Left lung (tissue), 10 donors: ENCODE measurements around the gene FIZ1. TPM values are rescaled to one million over a fixed set of nuclear protein-coding genes. Genes with fewer than 3 reads are reported as not detected.

ENCODE experiments used
- ATAC-seq: fragments of 200-7000 bp; cut with Tn5 transposase; one replicate; pipeline ENCODE4 v1.9.1; 2020; ENCODE audit warnings: moderate library complexity
- DNase-seq, 4 donors: peaks; one replicate each; pipeline ENCODE4 v3.0.0-alpha.2; 2013 to 2020
- H3K27ac ChIP-seq, 2 donors: fragments of 200-600 bp; sonication (generic) in 1 of 2; one replicate each; pipeline versions ENCODE4 v1.5.0 to v1.8.0; 2020 to 2021
- H3K27me3 ChIP-seq, 2 donors: fragments of 200-600 bp; sonication (generic) in 1 of 2; one replicate each; pipeline versions ENCODE4 v1.5.0 to v1.8.0; 2020 to 2021
- H3K36me3 ChIP-seq, 2 donors: fragments of 200-600 bp; sonication (generic) in 1 of 2; one replicate each; pipeline versions ENCODE4 v1.5.0 to v1.8.0; 2020 to 2021
- H3K4me1 ChIP-seq, 2 donors: fragments of 200-600 bp; one replicate each; pipeline ENCODE4 v1.8.0; 2021
- H3K4me3 ChIP-seq, 2 donors: fragments of 200-600 bp; sonication (generic) in 1 of 2; one replicate each; pipeline versions ENCODE4 v1.5.0 to v1.8.0; 2020 to 2021; ENCODE audit warnings: mild to moderate bottlenecking in 1 of 2
- H3K9me3 ChIP-seq, 2 donors: fragments of 200-600 bp; sonication (generic) in 1 of 2; one replicate each; pipeline versions ENCODE4 v1.5.0 to v1.8.0; 2020 to 2021
- CTCF ChIP-seq, 2 donors: fragments of 200-600 bp; sonication (generic) in 1 of 2; IDR thresholded peaks; one replicate each; pipeline versions ENCODE4 v1.5.0 to v1.8.0; 2021; ENCODE audit warnings: antibody characterized with exemption in 2 of 2
- intact Hi-C, 2 donors: fragments of 100-400 bp; cut with DNase I; formaldehyde crosslinking; loops; one replicate each; pipeline versions ENCODE4 v1.11.2 to v1.14.2; 2022
- polyA plus RNA-seq, 6 donors: library from polyadenylated mRNA; unstranded; fragments of 120-200 nt; gene quantifications; one replicate each; pipeline ENCODE4 v1.2.1, GENCODE V29; 2013; ENCODE audit not compliant: insufficient read length in 6 of 6
- total RNA-seq, 2 donors: library from RNA; stranded (reverse); fragmentation: NEBNext Ultra II Directional; extraction: Animal tissue kit (Norgen Biotek cat#: 25700); gene quantifications; one replicate each; pipeline ENCODE4 v1.2.1, GENCODE V29; 2021
- donor health status: DM: no; HTN: yes; CAD: no.
- donor health status: DM: no; HTN: no; CAD: no.

The FIZ1 gene
- total and polyA plus RNA-seq, 8 donors, result 11.0 to 22.6 (median 17.6) TPM

GRCh38 chr19:55613930-55614710 lies 14.8 kb upstream of the FIZ1 start:
- Histone ChIP-seq H3K4me1 (peaks cover under 1 to 38% of the 10 kb centered on the region in 2 donors), H3K9me3 (no peaks in the 10 kb centered on the region), H3K4me3 (no peak overlapping the region), H3K36me3 (peaks cover 0 to 64% of the 10 kb centered on the region in 2 donors), H3K27ac (no peak overlapping the region), H3K27me3 (no peaks in the 10 kb centered on the region)
- intact Hi-C loops, result no loop called here
- DNase-seq (no peak), ATAC-seq (no peak)
- no peak for TF ChIP-seq CTCF (IDR thresholded peaks at IDR 0.05)

- ATAC-seq (no peak), DNase-seq (no peak)
- intact Hi-C loops, result no loop called here
- H3K9me3 ChIP-seq, result no peaks in the 10 kb centered on the region
- H3K27ac ChIP-seq, result no peak overlapping the region
- H3K27me3 ChIP-seq, result no peaks in the 10 kb centered on the region
- peaks cover 0 to 38% of the 10 kb centered on the region in 2 donors for H3K4me1 ChIP-seq
- TF ChIP-seq CTCF (IDR thresholded peaks at IDR 0.05), result no peak
- no peak overlapping the region for H3K4me3 ChIP-seq
- H3K36me3 ChIP-seq, result peaks cover 0 to 69% of the 10 kb centered on the region in 2 donors
These were observed 14.1 kb upstream of the FIZ1 start for GRCh38 chr19:55613396-55613795.

GRCh38 chr19:55611983-55612645 lies 12.8 kb upstream of the FIZ1 start:
- intact Hi-C loops, result no loop called here
- TF ChIP-seq CTCF (IDR thresholded peaks at IDR 0.05), result no peak
- no peaks in the 10 kb centered on the region for H3K9me3 ChIP-seq
- no peak overlapping the region for H3K27ac ChIP-seq
- peaks cover 0 to 61% of the 10 kb centered on the region in 2 donors for H3K36me3 ChIP-seq
- H3K4me3 ChIP-seq, result no peak overlapping the region
- no peaks in the 10 kb centered on the region for H3K27me3 ChIP-seq
- H3K4me1 ChIP-seq, result peaks cover 0 to 41% of the 10 kb centered on the region in 2 donors
- DNase-seq (no peak), ATAC-seq (no peak)

- no peak overlapping the region for H3K4me3 ChIP-seq
- H3K27ac ChIP-seq, result no peak overlapping the region
- H3K9me3 ChIP-seq, result no peaks in the 10 kb centered on the region
- H3K27me3 ChIP-seq, result no peaks in the 10 kb centered on the region
- DNase-seq (no peak), ATAC-seq (no peak)
- TF ChIP-seq CTCF (IDR thresholded peaks at IDR 0.05), result no peak
- intact Hi-C loops, result no loop called here
- peaks cover 5 to 48% of the 10 kb centered on the region in 2 donors for H3K4me1 ChIP-seq
- H3K36me3 ChIP-seq, result peaks cover 0 to 54% of the 10 kb centered on the region in 2 donors
These were observed 12.1 kb upstream of the FIZ1 start for GRCh38 chr19:55611300-55611982.

- Histone ChIP-seq H3K4me1 (peaks cover 7 to 58% of the 10 kb centered on the region in 2 donors), H3K27ac (no peak overlapping the region), H3K9me3 (no peaks in the 10 kb centered on the region), H3K4me3 (no peak overlapping the region), H3K36me3 (peaks cover 0 to 33% of the 10 kb centered on the region in 2 donors), H3K27me3 (no peaks in the 10 kb centered on the region)
- intact Hi-C loops, result loop anchor here in 1 of 2 donors (10.0 kb wide), 1 partner anchor 95 kb away; no protein-coding TSS in a partner anchor
- no peak for TF ChIP-seq CTCF (IDR thresholded peaks at IDR 0.05)
- ATAC-seq (no peak), DNase-seq (no peak)
These were observed 10.0 kb upstream of the FIZ1 start for GRCh38 chr19:55609326-55609725.
